ENCODE data around the gene PC.

The PC gene

DNA sequence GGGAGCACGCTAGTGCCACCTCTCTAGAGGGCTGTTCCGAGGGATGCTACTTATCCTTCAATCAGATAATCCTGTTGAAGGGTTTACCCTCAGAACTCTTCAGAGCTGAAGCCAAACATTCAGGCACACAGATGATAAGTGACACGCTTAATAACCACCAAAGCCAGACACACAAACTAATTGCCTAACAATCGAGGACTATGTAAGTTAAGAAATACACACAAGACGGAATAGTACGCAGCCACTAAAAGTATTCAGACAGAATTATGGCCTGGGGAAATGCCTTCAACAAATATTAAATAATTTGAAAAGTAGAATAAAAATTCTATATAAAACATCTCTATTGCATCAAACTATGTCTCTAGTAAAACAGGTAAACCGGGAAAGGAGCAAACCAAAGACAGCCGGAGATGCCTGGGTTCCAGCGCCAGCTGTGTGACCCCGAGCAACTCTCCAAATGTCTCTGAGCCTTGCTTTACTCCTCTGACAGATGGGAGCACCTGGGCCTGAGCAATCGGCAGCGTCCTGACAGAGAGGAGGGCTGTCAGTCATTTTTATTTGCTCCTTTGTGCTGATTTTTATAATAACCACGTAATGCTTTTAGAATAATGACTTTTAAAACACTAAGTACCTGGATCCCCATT, 90.0 kb downstream of the PC start:
- TF ChIP-seq JUND (IDR thresholded peaks at IDR 0.05; ENCODE audit: low read depth) = no peak
- in situ Hi-C loops (cut with HindIII; ENCODE audit: low pct_unique_long_range_greater_than_20kb, low sequenced_read_pairs) = no loop called here
- no peak for DNase-seq (ENCODE audit: low read depth in 1 of 2, low spot score in 1 of 2)

GRCh38 chr11:66867425-66868040, 90.7 kb downstream of the PC start:
- in situ Hi-C loops (cut with HindIII; ENCODE audit: low pct_unique_long_range_greater_than_20kb, low sequenced_read_pairs) = no loop called here
- DNase-seq (ENCODE audit: low read depth in 1 of 2, low spot score in 1 of 2) = peak in 1 of 2 experiments; percentile 60
- no peak for TF ChIP-seq JUND (IDR thresholded peaks at IDR 0.05; ENCODE audit: low read depth)

GRCh38 chr11:66866511-66866986, 91.6 kb downstream of the PC start:
- in situ Hi-C loops (cut with HindIII; ENCODE audit: low pct_unique_long_range_greater_than_20kb, low sequenced_read_pairs) = no loop called here
- no peak for DNase-seq (ENCODE audit: low read depth in 1 of 2, low spot score in 1 of 2)
- TF ChIP-seq JUND (IDR thresholded peaks at IDR 0.05; ENCODE audit: low read depth) = no peak

DNA sequence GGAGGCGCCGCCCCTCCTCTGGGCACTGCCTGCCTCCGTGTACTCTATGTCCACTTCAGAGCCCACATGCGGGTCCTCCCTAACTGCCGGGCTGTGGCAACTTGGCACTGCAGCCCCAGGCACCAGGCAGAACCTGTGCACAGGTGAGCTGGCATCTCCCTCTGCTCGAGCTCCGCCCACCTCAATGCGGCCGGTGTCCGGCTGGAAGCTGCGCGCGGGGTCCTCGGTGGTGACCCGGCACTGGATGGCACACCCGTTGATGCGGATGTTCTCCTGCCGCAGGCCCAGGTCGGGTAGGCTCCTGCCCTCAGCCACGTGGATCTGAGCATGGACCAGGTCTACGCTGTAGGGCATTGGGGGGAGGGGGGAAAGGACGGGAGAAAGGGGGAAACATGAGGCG, 92.2 kb downstream of the PC start:
- in situ Hi-C loops (cut with HindIII; ENCODE audit: low pct_unique_long_range_greater_than_20kb, low sequenced_read_pairs) = no loop called here
- no peak for DNase-seq (ENCODE audit: low read depth in 1 of 2, low spot score in 1 of 2)
- no peak for TF ChIP-seq JUND (IDR thresholded peaks at IDR 0.05; ENCODE audit: low read depth)

DNA sequence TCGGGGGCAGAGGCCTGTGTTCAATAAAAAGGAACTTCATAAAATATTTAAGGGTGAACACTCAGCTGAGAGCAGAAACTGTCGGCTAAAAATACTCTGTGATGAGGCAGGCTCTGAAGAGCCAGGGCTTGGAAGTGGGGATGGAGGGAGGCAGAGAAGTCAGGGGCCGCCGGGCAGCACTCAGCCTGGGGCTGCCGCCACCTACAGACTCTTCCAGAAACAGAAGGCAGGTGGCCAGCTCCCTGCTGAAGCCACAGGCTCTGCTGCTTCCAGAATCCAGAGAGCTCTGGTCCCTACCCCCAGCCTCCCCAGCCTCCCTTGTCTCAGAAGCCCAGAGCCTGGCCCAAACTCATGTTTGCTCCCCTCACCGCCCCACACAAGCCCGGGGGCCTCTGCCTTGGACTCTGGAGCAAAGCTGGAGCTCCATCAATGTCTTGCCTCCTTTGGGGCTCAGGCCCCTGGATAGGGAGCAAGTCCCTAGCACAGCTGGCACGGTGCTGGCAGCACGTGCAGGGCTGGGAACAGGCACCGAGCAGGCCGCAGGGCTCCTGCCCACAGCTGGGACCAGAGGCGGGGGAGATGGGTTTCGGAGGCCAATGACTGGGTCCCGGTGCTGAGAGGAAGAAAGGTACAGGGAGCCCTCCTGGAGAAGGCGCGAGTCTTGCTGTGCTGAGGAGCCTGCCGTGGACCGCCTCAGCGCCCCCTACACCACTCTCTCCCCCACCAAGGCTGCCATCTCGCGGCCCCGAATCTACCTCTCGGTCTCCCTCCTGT, 93.1 kb downstream of the PC start:
- in situ Hi-C loops (cut with HindIII; ENCODE audit: low pct_unique_long_range_greater_than_20kb, low sequenced_read_pairs) = no loop called here
- peak in 1 of 2 experiments; percentile 42 for DNase-seq (ENCODE audit: low read depth in 1 of 2, low spot score in 1 of 2)
- TF ChIP-seq JUND (IDR thresholded peaks at IDR 0.05; ENCODE audit: low read depth) = no peak

GRCh38 chr11:66864172-66864901, 93.8 kb downstream of the PC start:
- in situ Hi-C loops (cut with HindIII; ENCODE audit: low pct_unique_long_range_greater_than_20kb, low sequenced_read_pairs) = no loop called here
- no peak for TF ChIP-seq JUND (IDR thresholded peaks at IDR 0.05; ENCODE audit: low read depth)
- DNase-seq (ENCODE audit: low read depth in 1 of 2, low spot score in 1 of 2) = no peak

DNA sequence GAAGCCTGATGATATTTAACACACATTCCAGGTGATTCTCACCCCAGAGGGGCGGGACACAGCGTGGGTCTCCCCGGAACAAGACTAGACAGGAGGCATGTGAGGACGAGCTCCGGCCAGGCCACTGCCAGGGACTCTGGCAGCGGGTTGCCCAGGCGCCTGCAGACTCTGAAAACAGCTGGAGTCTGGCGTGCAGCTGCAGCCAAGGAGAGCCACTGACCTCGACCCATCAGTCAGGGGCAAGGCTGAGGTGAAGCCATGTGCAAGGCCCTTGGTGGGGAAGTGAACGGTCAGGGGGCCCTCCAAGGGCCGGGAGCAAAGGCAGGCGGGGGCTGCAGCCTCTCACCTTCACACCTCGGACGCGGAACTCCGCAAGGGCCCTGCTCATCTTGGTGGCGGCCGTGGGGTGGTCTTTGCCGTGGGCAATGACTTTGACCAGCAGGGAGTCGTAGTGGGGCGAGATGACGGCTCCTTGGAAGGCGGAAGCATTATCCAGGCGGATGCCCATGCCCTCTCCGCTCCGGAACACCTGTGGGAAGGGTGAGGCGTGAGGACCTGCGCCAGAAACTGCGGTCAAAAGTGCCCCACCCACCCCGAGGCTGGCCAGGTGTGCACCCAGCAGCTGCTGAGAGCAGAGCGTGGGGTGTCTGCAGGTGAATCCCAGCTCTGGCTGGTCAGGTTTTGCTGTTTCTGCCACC, 94.6 kb downstream of the PC start:
- no peak for DNase-seq (ENCODE audit: low read depth in 1 of 2, low spot score in 1 of 2)
- in situ Hi-C loops (cut with HindIII; ENCODE audit: low pct_unique_long_range_greater_than_20kb, low sequenced_read_pairs) = no loop called here
- no peak for TF ChIP-seq JUND (IDR thresholded peaks at IDR 0.05; ENCODE audit: low read depth)

- DNase-seq (ENCODE audit: low read depth in 1 of 2, low spot score in 1 of 2) = no peak
- in situ Hi-C loops (cut with HindIII; ENCODE audit: low pct_unique_long_range_greater_than_20kb, low sequenced_read_pairs) = no loop called here
- TF ChIP-seq JUND (IDR thresholded peaks at IDR 0.05; ENCODE audit: low read depth) = no peak
Measured at GRCh38 chr11:66862559-66863037, 95.6 kb downstream of the PC start.

DNA sequence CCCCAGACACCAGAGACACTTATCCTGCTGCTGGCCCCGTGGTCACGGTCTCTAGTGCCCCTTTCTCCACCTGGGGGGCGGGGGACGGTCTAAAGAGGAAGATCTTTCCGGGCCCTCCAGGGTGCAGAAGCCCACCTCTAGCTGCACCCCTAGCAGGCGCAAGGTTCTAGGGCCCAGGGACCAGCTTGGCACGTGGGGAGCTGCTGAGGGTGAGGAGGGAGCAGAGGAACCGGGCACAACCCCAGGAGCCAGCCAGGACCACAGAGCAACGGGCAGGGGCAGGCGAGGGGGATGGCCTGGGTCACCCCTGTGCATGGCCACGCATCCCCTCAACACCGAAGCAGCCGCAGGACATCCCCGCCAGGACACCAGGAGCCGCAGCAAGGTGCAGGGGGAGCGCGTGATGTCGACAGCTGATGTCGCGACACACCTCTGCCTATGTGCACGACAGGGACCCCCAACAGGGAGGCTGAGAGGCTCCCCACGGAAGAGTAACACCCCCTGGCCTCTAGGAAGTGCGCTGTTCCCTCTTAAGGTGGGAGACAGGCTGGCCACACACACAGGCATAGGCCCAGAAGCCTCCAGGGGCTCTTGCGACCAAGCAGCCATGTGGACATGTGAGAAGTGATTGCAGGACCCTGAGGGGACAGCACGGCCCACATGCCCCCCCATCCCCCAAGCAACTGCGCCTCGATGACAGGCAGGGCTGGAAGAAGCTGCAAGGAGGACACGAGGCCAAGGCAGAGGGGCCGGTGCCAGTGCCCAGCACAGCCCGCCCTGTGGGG, 96.2 kb downstream of the PC start:
- no peak for DNase-seq (ENCODE audit: low read depth in 1 of 2, low spot score in 1 of 2)
- TF ChIP-seq JUND (IDR thresholded peaks at IDR 0.05; ENCODE audit: low read depth) = no peak
- in situ Hi-C loops (cut with HindIII; ENCODE audit: low pct_unique_long_range_greater_than_20kb, low sequenced_read_pairs) = no loop called here

DNA sequence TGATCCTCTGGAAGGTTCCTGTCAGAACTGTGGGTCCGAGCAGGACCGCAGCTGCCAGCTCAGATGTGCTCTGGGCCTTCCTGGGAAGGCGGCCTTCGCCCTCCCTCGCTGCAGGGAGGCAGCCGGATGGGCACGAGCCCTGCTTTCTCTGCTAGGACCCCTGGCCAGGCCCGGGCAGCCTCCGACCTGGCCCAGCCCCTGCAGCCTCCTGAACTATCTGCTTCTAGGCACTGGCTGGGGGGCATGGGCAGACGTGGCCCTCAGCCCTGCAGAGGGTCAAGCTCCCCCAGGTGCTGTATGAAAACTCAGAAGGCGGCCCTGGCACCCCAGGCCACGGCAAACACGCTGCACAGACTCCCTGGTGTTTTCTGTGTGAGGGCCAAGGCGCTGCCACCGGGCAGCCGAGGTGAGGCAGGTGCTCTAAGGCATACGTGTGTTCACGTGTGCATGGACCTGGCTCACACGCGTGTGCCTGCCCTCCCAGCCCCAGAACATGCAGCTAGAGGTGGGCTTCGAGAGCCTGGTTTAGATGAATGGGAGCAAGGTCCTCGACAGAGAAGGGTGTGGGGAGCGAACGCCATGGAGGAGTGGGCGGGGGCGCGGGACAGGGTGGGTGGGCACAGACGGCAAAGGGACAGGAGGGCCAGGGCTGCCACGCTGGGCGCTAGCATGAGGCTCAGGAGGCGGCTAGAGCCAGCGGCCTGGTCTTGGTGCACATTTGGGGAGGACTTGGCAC, 97.0 kb downstream of the PC start:
- DNase-seq (ENCODE audit: low read depth in 1 of 2, low spot score in 1 of 2) = no peak
- no peak for TF ChIP-seq JUND (IDR thresholded peaks at IDR 0.05; ENCODE audit: low read depth)
- in situ Hi-C loops (cut with HindIII; ENCODE audit: low pct_unique_long_range_greater_than_20kb, low sequenced_read_pairs) = no loop called here

DNA sequence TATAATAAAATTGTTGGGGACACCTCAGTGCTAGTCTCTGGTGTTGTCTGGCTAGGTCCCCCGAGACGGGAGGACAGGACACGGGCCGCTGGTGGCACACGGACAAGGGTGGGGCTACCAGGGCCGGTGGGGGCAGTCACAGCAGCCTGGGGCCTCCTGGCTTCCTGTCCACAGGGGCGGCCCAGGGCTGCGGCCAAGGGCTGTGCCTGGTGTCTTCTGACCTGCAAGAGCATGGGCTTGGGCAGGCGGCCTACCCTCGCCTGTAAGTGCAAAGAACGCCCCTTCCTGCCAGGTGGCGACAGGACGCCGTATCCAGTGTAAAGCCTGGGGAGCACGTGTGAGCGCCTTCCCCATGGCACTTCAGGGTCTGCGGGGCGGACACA, 97.7 kb downstream of the PC start:
- no peak for TF ChIP-seq JUND (IDR thresholded peaks at IDR 0.05; ENCODE audit: low read depth)

More for the DNA sequence above, 97.7 kb downstream of the PC start:
- in situ Hi-C loops (cut with HindIII; ENCODE audit: low pct_unique_long_range_greater_than_20kb, low sequenced_read_pairs) = no loop called here
- no peak for DNase-seq (ENCODE audit: low read depth in 1 of 2, low spot score in 1 of 2)
